Measurements from ENCODE around the gene PARD6G.
"Not testable (repeated sequence)": the region's sequence is repeated elsewhere in the genome, so short reads cannot be mapped to it uniquely, and the experiment has no call there.

The PARD6G gene

DNA sequence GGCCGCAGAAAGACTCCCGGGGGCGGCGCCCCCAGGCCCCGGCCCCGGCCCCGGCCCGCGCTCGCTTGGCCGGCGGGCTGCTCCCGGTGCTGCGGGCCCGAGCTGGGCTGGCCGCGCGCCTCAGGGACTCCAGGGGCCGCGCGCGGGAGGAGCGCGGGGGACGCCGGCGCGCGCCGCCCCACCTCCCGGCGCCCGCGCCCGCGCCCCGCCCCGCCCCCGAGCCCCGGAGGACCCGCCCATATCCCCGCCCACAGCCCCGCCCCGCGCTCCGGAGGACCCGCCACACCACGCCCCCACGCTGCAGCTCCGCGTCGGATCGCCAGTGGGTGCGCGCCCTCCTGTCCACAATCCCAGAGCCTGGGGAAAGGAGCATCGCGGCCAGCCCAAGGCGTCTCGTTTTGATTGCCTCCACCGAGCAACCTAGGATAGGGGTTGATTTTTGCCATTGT, at the start of gene PARD6G:
Gene PARD6G (minus strand): TSS at position 122 of the 449 bp plus-strand sequence. CDS start 166 bp downstream, outside the sequence.
- Histone ChIP-seq H3K4me1 (ENCODE audit: insufficient read depth, low read length) (peaks cover 11% of the 10 kb centered on the region), H2AFZ (ENCODE audit: low read depth, low read length) (peak within 1 kb of the TSS; percentile 59), H3K4me3 (ENCODE audit: low read length) (peak within 1 kb of the TSS; percentile 92), H3K27me3 (ENCODE audit: insufficient read depth, low read length) (peaks cover 5% of the 10 kb centered on the region), H3K36me3 (ENCODE audit: insufficient read depth, low read length) (peaks cover 4% of the 10 kb centered on the region), H3K9me3 (ENCODE audit: low read length) (no peaks in the 10 kb centered on the region)

DNA sequence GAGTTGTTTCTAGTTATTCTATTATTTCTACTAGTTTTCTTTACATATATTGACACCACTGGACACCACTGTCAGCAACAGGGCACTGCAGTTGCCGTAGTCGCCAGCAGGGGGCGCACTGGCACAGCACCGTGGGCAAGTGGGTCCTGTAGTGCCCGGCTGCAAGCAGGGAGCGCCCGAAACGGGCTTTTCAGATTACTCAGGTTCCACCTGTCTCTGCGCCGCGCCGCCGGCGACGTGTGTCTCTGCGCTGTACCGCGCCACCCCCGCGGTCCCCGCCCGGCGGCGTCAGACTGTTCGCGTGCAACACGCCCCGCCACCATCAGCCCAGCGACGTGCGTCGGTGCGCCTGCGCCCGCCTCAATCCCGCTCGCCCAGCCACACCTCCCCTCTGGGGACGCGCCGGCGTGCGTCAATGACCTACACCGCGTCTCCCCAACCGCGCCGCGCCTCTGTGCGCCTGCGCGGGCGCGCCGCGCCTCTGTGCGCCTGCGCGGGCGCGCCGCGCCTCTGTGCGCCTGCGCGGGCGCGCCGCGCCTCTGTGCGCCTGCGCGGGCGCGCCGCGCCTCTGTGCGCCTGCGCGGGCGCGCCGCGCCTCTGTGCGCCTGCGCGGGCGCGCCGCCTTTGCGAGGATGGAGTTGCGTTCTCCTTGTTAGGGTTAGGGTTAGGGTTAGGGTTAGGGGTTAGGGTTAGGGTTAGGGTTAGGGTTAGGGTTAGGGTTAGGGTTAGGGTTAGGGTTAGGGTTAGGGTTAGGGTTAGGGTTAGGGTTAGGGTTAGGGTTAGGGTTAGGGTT, 15.1 kb upstream of the PARD6G start:
- H3K4me3 ChIP-seq (ENCODE audit: low read length): not testable (repeated sequence)

DNA sequence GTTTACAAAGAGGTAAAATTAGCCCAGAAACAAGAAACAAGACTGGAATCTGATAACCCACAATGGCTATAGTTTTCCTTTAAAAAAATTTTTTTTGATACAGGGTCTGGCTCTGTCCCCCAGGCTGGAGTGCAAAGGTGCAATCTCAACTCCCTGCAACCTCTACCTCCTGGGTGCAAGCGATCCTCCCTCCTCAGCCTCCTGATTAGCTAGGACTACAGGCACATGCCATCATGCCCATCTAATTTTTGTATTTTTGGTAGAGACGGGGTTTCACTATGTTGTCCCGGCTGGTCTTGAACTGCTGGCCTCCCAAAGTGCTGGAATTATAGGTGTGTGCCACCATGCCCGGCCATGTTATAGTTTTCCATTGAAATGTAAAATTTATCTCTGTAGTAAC, 12.3 kb upstream of the PARD6G start:
- Histone ChIP-seq H2AFZ (ENCODE audit: low read depth, low read length) (no peak overlapping the region), H3K4me3 (ENCODE audit: low read length) (no peak overlapping the region), H3K4me1 (ENCODE audit: insufficient read depth, low read length) (no peaks in the 10 kb centered on the region), H3K27me3 (ENCODE audit: insufficient read depth, low read length) (no peaks in the 10 kb centered on the region), H3K36me3 (ENCODE audit: insufficient read depth, low read length) (no peaks in the 10 kb centered on the region), H3K9me3 (ENCODE audit: low read length) (peaks cover 5% of the 10 kb centered on the region)

More for the DNA sequence above, 15.1 kb upstream of the PARD6G start:
- not testable (repeated sequence) for H3K36me3 ChIP-seq (ENCODE audit: insufficient read depth, low read length); H2AFZ ChIP-seq (ENCODE audit: low read depth, low read length); H3K9me3 ChIP-seq (ENCODE audit: low read length); H3K27me3 ChIP-seq (ENCODE audit: insufficient read depth, low read length); H3K4me1 ChIP-seq (ENCODE audit: insufficient read depth, low read length)

DNA sequence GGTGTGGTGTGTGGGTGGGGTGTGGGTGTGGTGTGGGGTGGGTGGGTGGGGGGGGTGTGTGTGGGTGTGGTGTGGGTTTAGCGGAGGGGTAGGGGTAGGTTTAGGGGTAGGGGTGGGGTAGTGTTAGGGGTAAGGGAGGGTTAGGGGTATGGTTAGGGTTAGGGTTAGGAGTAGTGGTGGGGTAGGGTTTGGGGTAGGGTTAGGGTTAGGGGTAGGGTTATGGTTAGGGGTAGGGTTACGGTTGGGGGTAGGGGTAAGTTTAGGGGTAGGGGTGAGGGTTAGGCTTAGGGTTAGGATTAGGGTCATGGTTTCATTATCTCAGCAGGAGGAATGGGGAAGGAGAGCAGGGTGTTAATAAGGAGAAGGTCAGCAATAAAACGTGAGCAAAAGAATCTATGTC, 11.3 kb upstream of the PARD6G start:
- Histone ChIP-seq H3K4me1 (ENCODE audit: insufficient read depth, low read length) (no peaks in the 10 kb centered on the region), H3K9me3 (ENCODE audit: low read length) (peaks cover 5% of the 10 kb centered on the region), H3K36me3 (ENCODE audit: insufficient read depth, low read length) (no peaks in the 10 kb centered on the region), H3K27me3 (ENCODE audit: insufficient read depth, low read length) (no peaks in the 10 kb centered on the region), H3K4me3 (ENCODE audit: low read length) (no peak overlapping the region), H2AFZ (ENCODE audit: low read depth, low read length) (no peak overlapping the region)

DNA sequence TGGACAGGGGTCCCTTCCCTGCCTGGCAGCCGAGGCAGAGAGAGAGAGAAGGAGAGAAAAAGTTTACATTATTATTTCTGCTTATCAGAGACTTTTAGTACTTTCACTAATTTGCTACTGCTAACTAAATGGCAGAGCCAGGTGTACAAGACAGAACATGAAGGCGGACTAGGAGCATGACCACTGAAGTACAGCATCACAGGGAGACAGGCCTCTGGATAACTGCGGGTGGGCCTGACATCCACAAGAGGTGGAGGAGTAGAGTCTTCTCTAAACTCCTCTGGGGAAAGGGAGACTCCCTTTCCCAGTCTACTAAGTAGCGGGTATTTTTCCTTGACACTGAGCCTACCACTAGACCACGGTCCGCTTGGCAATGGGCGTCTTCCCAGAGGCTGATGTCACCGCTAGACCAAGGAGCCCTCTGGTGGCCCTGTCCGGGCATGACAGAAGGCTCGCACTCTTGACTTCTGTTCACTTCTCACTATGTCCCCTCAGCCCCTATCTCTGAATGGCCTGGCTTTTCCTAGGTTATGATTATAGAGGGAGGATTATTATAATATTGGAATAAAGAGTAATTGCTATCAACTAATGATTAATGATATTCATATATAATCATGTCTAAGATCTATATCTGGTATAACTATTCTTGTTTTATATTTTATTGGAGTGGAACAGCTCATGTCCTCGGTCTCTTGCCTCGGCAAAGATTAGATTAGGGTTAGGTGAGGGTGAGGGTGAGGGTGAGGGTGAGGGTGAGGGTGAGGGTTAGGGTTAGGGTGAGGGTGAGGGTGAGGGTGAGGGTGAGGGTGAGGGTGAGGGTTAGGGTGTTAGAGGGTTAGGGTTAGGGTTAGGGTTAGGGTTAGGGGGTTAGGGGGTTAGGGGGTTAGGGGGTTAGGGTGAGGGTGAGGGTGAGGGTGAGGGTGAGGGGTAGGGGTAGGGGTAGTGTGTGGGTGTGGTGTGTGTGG, 10.5 kb upstream of the PARD6G start:
- not testable (repeated sequence) for H3K27me3 ChIP-seq (ENCODE audit: insufficient read depth, low read length); H3K36me3 ChIP-seq (ENCODE audit: insufficient read depth, low read length); H3K4me3 ChIP-seq (ENCODE audit: low read length); H3K9me3 ChIP-seq (ENCODE audit: low read length); H3K4me1 ChIP-seq (ENCODE audit: insufficient read depth, low read length); H2AFZ ChIP-seq (ENCODE audit: low read depth, low read length)

DNA sequence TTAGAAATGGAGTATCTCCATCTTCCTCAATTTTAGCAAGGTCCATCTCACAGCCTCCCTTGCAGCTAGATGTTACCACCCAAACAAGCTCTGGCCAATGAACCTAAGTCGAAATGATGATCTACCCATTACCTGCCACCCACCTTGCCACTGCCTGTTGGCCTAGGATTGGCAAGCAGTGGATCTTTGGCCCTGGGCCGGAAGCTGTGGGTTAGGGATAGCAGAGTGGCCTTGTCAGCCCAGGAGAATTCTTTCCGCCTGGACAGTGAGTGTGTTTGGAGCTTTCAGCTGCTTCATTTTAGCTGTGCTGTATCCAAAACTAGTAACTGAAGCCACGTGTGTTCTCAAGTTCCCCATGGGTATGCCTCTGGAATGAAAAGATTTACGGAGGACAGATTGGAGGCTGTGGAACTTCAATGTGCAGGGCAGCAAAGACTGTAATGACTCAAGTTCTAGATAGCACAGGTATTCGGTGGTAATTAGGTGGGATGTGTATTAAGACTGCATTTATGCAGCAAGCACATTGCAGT, 7.7 kb upstream of the PARD6G start:
- Histone ChIP-seq H3K4me1 (ENCODE audit: insufficient read depth, low read length) (no peaks in the 10 kb centered on the region), H2AFZ (ENCODE audit: low read depth, low read length) (no peak overlapping the region), H3K27me3 (ENCODE audit: insufficient read depth, low read length) (no peaks in the 10 kb centered on the region), H3K36me3 (ENCODE audit: insufficient read depth, low read length) (no peaks in the 10 kb centered on the region), H3K4me3 (ENCODE audit: low read length) (no peak overlapping the region), H3K9me3 (ENCODE audit: low read length) (peaks cover 5% of the 10 kb centered on the region)

DNA sequence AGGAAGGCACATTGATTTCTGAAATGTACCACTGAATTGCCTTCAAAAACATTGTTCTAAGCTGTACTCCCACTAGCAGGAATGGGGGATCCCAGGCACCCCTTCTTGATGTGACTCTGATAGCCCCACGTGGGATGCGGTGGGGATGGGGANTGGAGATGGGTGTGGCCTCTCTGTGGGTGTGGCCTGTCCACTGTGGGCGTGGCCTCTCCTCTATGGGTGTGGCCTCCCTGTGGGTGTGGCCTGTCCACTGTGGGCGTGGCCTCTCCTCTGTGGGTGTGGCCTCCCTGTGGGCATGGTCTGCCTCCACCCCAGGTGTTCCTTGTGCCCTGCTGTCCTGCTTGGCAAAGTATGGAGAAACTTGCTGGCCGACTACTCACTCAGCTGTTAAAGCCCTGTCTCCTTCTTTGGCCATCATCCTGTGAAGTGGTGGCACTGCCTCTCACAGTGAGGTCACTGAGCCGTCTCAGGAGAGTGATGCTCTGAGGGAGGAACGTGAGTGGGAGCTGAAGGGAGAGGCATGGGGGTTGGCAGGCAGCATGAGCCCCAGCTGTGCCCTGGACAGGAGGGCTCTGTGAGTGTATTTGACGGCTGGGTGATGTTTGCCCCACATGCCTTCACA, 6.7 kb upstream of the PARD6G start:
- no peak overlapping the region for H3K4me3 ChIP-seq (ENCODE audit: low read length)
- H3K36me3 ChIP-seq (ENCODE audit: insufficient read depth, low read length): no peaks in the 10 kb centered on the region
- H3K9me3 ChIP-seq (ENCODE audit: low read length): peaks cover 5% of the 10 kb centered on the region
- H3K27me3 ChIP-seq (ENCODE audit: insufficient read depth, low read length): peaks cover 5% of the 10 kb centered on the region
- no peak overlapping the region for H2AFZ ChIP-seq (ENCODE audit: low read depth, low read length)
- no peaks in the 10 kb centered on the region for H3K4me1 ChIP-seq (ENCODE audit: insufficient read depth, low read length)

GRCh38 chr18:80253236-80253635, 5.9 kb upstream of the PARD6G start:
- Histone ChIP-seq H3K4me3 (ENCODE audit: low read length) (no peak overlapping the region), H2AFZ (ENCODE audit: low read depth, low read length) (no peak overlapping the region), H3K4me1 (ENCODE audit: insufficient read depth, low read length) (no peaks in the 10 kb centered on the region), H3K27me3 (ENCODE audit: insufficient read depth, low read length) (peaks cover 5% of the 10 kb centered on the region), H3K36me3 (ENCODE audit: insufficient read depth, low read length) (no peaks in the 10 kb centered on the region), H3K9me3 (ENCODE audit: low read length) (peaks cover 5% of the 10 kb centered on the region)

GRCh38 chr18:80252136-80252535, 4.8 kb upstream of the PARD6G start:
- peaks cover 5% of the 10 kb centered on the region for H3K27me3 ChIP-seq (ENCODE audit: insufficient read depth, low read length)
- H3K9me3 ChIP-seq (ENCODE audit: low read length): peaks cover 5% of the 10 kb centered on the region
- no peak overlapping the region for H3K4me3 ChIP-seq (ENCODE audit: low read length)
- H2AFZ ChIP-seq (ENCODE audit: low read depth, low read length): no peak overlapping the region
- H3K36me3 ChIP-seq (ENCODE audit: insufficient read depth, low read length): no peaks in the 10 kb centered on the region
- H3K4me1 ChIP-seq (ENCODE audit: insufficient read depth, low read length): no peaks in the 10 kb centered on the region

- Histone ChIP-seq H3K4me3 (ENCODE audit: low read length) (no peak overlapping the region), H3K9me3 (ENCODE audit: low read length) (peaks cover 3% of the 10 kb centered on the region), H3K27me3 (ENCODE audit: insufficient read depth, low read length) (peaks cover 5% of the 10 kb centered on the region)
Observed at GRCh38 chr18:80251700-80252099, 4.4 kb upstream of the PARD6G start.

DNA sequence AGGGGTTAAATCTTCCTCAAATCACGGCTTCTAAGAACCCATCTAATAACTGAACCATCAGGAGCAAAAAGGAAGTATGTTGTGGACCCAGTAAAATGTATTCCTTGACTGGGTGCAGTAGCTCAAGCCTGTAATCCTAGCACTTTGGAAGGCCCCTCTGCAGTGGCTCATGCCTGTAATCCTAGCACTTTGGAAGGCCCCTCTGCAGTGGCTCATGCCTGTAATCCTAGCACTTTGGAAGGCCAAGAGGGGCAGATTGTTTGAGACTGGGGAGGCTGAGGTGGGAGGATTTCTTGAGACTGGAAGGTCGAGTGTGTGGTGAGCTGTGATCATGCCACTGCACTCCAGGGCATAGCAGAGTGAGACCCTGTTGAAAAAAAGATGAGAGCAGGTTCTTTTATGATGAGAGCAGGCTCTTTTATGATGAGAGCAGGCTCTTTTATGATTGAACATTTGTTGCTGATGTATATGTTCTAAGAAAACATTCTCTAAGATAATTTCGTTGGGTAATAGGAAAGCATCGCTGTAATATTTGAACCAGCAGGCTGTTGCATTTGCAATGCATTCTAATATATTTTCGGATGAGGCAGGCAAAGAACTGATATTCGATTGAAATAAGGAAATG, 3.5 kb upstream of the PARD6G start:
- Histone ChIP-seq H3K36me3 (ENCODE audit: insufficient read depth, low read length) (no peaks in the 10 kb centered on the region), H2AFZ (ENCODE audit: low read depth, low read length) (no peak overlapping the region), H3K4me3 (ENCODE audit: low read length) (no peak overlapping the region), H3K4me1 (ENCODE audit: insufficient read depth, low read length) (peaks cover 4% of the 10 kb centered on the region), H3K9me3 (ENCODE audit: low read length) (peaks cover 3% of the 10 kb centered on the region), H3K27me3 (ENCODE audit: insufficient read depth, low read length) (peaks cover 5% of the 10 kb centered on the region)

More at GRCh38 chr18:80251700-80252099, 4.4 kb upstream of the PARD6G start:
- Histone ChIP-seq H3K4me1 (ENCODE audit: insufficient read depth, low read length) (no peaks in the 10 kb centered on the region), H2AFZ (ENCODE audit: low read depth, low read length) (no peak overlapping the region), H3K36me3 (ENCODE audit: insufficient read depth, low read length) (no peaks in the 10 kb centered on the region)

Data from neuron (in vitro differentiated cells).